ENCODE results near the gene LRRC25.

The LRRC25 gene

GRCh38 chr19:18397242-18398202 lies at the start of gene LRRC25:
Gene LRRC25 (minus strand): TSS chr19:18397622. CDS start chr19:18396963, 659 bp downstream.
- no peak for DNase-seq

GRCh38 chr19:18446811-18447359 lies 49.5 kb upstream of the LRRC25 start:
- DNase-seq = no peak

GRCh38 chr19:18446145-18446810 lies 48.9 kb upstream of the LRRC25 start:
- no peak for DNase-seq

- no peak for DNase-seq
These were observed 48.0 kb upstream of the LRRC25 start for GRCh38 chr19:18445262-18445948.

GRCh38 chr19:18444513-18444912 lies 47.1 kb upstream of the LRRC25 start:
- DNase-seq = no peak

- no peak for DNase-seq
These were observed 46.4 kb upstream of the LRRC25 start for GRCh38 chr19:18443831-18444230.

- no peak for DNase-seq
These were observed 46.0 kb upstream of the LRRC25 start for GRCh38 chr19:18443406-18443805.

- no peak for DNase-seq
These were observed 45.5 kb upstream of the LRRC25 start for GRCh38 chr19:18442941-18443340.

GRCh38 chr19:18441804-18442788 lies 44.7 kb upstream of the LRRC25 start:
- no peak for DNase-seq

- DNase-seq = no peak
These were observed 43.7 kb upstream of the LRRC25 start for GRCh38 chr19:18440936-18441803.

GRCh38 chr19:18440415-18440877 lies 43.0 kb upstream of the LRRC25 start:
- peak; percentile 12 for DNase-seq

- no peak for DNase-seq
These were observed 42.5 kb upstream of the LRRC25 start for GRCh38 chr19:18439910-18440237.

- no peak for DNase-seq
These were observed 41.8 kb upstream of the LRRC25 start for GRCh38 chr19:18439025-18439909.

- no peak for DNase-seq
These were observed 41.1 kb upstream of the LRRC25 start for GRCh38 chr19:18438331-18439024.

- no peak for DNase-seq
These were observed 40.3 kb upstream of the LRRC25 start, which contains the start of gene ISYNA1 for GRCh38 chr19:18437491-18438330. Gene ISYNA1 (minus strand): TSS chr19:18438133. CDS start chr19:18437979, 154 bp downstream.

- DNase-seq = peak; percentile 44
These were observed 39.5 kb upstream of the LRRC25 start for GRCh38 chr19:18436671-18437490.
